ENCODE results near the gene CCDC150.
"Not testable (repeated sequence)": the region's sequence is repeated elsewhere in the genome, so short reads cannot be mapped to it uniquely, and the experiment has no call there.

CCDC150 gene

DNA sequence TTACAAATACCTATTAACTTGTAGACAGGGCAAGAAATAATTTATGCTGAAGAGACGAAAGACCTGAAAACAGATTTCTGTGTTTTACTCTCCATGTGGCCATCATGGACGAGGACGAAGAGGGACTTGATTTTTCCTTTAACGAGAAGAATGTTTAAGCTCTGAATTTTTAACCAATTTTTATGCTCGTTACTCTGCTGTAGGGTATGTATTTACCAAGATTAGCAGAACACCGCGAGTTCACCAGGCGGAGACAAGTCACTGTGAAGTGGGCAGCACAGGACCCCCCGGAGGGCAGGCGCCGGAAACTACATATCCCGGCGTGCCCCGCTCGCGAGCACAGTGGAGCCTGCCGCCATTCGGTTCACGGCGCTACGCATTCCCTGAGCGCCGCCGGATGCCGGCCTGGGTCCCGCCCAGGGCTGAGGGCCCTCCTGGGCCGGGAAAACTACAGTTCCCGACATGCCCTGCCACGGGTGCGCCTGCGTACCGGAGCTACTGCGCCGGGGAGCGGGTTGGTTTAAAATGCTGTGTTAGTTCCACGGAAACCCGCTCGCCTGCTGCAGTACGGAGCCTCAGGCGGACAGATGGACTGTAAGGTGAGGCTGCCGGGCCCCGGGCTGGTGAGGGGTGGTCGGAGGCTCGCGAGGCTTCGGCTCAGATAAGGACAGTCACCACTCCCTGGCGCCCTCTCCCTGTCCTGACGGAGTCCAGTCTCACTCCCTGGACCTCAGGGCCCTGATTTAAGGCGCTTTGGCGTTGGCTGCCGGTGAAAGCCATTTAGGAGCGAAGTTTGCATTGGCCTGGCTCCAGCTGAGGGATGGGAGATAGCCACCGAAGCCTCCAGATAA, at the start of gene CCDC150:
Gene CCDC150 (plus strand): TSS at position 536 of the 851 bp plus-strand sequence. CDS start 52 bp downstream, at position 588.
- DNase-seq, result peak; percentile 95

DNA sequence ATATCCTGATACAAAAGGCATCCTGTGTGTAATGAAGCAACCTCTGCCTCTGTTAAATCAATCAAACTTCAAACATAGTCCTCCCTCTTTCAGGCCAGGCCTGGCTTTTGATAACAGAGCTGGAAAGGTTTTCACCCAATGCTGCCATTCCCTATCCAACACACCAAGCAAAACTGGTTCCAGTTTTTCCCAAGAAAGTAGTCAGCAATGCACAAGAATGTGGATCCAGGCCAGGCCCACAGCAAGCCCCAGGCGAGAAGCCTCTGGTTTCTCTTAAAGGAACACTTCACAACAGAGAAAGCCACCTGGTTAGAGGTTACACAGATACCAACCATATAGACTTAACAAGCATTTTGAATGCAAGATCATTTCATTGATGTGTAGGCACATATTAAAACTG, 49.2 kb upstream of the CCDC150 start:
- no peak for DNase-seq

DNA sequence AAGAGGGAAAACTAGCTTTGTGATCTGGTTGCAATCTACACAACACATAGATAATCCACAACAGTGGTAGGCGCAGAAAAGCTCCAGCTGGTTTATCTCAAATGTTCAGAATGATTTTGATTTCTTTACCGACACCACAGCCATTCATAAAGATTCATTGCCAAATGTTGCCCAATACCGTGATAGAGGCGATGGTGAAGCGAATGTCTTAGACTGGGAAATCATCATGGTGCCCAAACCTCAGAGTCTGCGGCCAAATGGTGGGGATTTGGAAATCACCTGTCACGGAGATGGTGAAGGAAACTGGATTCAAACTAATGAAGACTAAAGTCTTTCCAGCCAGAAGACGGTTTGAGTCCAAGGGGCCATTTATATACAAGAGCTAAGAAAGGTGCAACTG, 48.5 kb upstream of the CCDC150 start:
- no peak for DNase-seq

DNA sequence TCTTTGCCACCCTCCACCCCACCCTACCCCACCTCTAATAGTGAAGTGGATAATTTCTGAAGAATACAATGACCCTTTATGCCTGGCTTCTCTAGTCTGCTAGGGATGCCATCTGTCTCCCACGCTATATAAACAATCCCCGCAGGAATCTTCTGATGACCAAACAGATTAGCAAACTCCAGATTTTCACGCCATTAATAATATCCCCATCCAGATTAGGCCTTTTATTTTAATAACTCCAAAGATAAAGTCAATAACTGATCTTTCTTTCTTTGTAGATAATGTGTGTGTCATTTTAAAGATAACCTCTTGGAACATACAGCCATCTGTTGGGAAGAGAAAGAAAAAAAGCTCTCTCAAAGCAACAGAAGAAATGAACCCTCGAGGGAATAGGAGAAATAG, 47.9 kb upstream of the CCDC150 start:
- peak; percentile 9 for DNase-seq

DNA sequence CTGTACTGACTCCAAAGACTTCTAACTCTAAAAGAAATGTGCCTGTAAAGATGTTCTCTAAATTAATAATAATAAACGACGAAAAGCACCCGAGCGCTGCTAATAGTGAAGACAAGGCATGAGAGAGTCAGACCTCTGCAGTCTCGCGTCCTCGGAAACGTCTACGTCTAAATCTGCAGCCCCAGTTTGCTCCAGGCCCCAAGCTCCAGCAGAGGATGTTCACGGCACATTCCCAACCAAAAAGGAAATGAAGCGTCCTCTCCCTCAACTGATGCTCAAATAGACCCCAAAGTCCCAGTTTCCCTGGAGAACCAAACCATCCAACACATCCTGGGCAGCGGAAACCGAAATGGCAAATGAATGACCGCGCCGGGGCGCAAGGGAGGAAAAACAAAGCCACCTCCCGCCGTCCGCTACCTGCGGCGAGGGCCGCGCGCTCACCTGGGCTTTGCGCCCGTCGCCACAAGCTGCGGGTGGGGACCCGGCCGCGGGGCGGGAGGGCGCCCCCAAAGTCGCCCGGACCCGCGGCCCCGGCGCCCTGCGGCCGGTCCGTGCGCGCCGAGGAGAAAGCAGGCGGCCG, 47.1 kb upstream of the CCDC150 start:
- peak; percentile 61 for DNase-seq

DNA sequence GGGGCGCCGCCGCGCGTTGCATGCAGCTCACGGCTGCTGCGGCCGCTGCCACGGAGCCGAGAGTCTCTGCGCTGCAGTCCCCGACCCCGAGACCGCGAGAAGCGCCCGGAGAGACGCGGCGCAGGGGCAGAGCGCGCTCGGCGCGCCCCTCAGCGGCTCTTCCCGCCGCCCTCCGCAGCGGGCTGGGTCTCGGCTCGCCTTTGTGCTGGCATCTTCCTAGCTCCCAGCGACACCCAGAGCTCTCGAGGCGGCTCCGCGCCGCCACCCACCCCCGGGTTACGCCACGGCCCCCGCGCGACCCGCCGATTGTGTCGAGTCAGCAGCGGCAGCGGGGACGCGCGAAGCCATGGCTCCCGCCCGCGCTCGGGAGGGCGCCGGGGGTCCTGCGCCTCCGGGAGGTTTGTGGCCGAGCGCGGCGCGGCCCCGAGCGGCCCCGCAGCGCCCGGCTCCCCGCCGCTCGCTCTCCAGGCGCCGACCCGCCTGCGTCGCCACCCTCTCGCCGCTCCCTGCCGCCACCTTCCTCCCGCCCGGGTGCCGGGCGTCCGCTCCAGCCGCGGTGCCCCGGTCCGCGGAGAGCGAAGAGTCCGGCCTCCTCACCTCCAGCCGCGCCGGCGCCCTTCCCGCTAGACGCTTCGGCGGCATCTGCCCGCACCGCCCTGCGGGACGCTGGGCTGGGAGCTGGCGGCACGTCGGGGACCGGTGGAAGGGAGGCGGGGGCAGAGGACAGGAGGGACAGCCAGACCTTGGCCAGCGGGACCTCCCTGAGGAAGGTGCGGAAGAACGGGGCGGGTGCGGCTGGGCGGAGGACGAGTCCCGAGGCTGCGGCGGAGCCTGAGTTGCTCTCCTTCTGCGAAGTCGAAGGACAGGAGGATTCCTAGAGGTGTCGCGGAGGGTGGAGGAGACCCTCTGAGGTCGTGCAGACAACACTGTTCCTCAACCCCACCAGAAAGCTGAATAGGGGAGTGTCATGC, 46.3 kb upstream of the CCDC150 start, which contains the start of gene HECW2:
Gene HECW2 (minus strand): TSS at position 644 of the 971 bp plus-strand sequence.
- peak; percentile 21 for DNase-seq

DNA sequence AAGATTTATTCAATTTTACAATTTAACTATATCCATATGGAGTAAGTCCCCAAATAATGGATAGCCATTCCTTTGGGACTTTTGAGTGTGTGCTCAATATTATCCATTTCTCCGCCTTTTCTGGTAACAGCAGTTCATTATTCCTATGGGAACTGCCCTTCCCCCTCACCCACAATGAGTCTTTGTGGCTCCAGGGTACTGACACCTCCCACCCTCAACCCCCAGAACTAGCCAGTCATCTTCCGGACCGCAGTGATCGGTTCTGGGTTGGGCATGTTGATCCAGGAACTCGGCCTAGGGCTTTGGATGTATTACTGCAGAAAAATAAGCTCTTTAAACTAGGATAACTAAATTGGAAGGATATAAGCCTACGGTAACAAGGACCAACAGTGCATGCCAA, 45.4 kb upstream of the CCDC150 start:
- DNase-seq, result no peak

DNA sequence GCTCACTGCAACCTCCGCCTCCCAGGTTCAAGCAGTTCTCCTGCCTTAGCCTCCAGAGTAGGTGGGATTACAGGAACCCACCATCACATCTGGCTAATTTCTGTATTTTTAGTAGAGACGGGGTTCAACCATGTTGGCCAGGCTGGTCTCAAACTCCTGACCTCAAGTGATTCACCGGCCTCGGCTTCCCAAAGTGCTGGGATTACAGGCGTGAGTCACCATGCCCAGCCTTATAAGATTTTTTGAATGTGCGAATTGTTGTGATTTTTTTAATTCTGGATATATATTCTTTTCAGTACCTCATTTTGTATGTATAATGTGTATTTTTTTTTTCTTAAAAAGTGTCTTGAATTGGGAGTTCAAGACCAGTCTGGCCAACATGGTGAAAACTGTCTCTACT, 42.0 kb upstream of the CCDC150 start:
- no peak for DNase-seq

DNA sequence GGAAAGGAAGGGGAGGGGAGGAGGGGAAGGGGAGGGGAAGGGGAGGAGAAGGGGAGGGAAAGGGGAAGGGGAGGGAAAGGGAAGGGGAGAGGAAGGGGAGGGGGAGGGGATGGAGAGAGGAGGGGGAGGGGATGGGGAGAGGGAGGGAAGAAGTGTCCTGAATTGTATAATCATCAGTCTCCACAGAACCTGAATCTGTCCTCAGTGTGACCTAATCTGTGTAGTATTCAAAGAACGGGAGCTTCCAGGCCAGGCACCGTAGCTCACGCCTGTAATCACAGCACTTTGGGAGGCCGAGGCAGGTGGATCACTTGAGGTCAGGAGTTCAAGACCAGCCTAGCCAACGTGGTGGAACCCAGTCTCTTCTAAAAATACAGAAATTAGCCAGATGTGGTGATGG, 41.1 kb upstream of the CCDC150 start:
- DNase-seq, result no peak

DNA sequence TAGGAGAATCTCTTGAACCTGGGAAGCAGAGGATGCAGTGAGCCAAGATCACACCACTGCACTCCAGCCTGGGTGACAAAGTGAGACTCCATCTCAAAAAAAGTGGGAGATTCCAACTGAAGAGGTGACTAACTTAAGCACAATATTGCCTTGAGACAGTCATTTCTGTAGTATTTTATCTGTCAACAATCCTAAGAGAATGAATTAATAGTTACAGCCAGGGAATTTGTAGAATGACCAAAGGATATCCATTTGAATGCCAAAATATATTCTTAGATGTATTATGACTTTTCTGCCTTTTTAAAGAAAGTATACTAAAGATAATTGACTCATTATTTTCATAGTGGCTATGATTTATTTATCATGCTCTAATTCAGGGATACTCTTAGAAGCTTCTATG, 40.7 kb upstream of the CCDC150 start:
- DNase-seq, result no peak

DNA sequence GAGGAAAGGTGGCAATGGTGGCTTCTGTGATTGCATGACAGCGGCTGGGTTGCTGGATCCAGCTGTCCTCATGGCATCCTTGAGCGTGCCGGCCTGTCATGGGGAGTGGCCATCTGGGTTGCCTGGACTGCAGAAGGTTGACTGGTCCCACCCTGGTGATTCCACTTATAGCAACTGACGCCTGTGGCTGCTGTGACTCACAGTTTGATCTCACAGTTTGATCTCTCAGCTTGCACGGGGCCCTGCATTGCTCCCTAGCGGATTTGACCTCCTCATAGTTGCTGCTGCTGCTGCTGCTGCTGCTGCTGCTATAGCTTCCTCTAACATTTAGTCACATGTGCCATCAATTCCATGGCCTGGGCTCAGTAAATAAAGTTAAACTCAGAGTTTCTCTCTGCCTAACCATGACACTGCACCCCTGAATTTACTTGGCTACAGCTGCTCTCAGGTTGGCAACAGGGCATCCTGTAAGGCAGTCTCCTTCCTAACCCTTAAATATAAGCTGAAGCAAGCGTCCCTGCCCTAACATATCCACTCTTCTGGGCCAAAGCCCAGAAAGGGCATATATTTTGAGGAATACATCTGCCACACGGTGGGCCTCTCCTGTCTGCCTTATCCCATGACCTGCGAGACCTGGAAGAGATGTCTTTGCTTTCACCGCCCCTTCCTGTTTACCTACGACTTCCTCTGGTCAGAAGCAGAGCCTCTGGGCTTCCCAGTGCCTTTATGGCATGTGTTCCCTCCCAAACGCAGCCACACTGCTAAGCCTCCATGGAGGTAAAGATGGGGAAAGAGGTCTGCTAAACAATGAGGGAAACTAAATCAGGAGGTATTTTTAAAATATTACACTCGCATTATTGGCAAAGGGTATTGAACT, 37.8 kb upstream of the CCDC150 start:
- no peak for DNase-seq

DNA sequence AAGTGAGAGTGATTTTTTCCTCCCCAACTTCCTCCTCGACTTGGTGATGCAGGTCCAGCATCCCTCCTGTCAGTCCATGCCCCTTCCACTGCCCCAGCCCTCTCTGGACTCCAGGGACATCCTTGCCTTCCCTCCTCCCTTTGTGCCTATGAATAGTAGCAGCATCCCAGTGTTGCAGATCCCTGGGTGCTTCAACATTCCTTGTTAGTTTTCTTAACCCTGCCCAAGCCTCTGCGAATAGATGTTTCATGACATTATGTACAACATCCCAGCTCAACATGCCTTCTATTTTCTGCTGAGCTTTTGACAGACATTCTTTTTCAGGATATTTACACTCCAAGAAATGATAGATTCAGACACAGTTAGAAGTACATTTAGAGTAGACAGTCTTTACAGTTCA, 35.3 kb upstream of the CCDC150 start:
- no peak for DNase-seq

DNA sequence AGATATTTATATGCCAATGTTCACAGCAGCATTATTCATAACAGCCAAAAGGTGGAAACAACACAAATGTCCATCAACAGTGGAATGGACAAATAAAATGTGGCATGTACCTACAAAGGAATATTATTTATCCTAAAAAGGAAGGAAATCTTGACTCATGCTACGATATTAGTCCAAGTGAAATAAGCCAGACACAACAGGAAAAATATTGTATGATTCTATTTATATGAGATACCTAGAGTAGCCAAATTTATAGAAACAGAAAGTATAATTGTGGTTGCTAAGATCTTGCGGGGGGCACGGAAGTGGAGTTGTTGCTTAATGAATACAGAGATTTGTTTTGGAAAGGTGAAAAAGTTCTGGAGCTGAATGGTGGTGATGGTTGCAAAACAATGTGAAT, 33.0 kb upstream of the CCDC150 start:
- DNase-seq, result no peak

DNA sequence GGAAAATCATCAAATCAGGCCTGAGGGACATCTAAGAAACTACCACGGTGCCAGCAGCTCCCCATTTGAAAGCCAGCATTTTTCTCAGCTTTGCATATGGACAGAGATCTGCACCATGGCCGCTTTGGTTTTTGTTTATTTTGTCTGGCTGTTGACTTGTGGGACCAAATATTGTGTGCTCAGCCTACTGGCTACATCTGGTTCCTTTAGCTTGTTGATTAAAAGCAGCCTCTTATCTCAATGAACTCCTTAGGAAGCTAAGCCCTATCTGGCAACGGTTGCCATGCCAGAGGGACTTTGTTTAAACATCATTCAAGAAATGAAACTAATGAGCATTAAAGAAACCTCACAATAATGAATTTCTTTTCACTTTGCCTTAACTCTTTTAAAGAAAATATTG, 32.4 kb upstream of the CCDC150 start:
- no peak for DNase-seq

DNA sequence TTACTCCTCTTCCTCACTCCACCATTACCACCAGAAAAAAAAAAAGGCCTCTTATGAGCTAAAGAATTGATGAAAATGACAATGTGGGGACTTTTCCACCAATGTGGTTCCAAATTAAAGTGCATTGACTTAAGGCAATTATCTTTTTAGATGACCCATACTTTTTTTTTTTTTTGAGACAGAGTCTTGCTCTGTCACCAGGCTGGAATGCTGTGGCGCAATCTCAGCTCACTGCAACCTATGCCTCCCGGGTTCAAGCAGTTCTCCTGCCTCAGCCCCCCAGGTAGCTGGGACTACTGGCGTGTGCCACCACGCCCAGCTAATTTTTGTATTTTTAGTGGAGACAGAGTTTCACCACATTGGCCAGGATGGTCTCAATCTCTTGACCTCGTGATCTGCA, 31.6 kb upstream of the CCDC150 start:
- not testable (repeated sequence) for DNase-seq

DNA sequence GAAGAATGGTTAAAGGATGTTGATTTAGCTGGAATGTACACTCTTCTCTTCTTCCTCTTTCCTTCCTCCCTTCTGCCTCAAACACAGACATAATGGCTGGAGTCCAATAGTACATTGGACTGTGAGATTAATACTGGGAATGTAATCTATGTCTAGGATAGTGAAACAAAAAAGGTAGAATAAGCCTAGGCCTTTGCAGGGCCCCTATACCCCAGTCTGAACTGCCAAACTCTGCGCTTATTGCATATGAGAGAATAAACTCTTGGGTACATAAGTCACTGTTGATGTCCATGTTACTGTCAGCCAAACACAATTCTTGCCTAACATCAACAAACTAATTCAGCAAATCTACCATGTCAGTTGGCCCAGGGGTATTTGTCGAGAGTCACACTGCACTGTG, 29.7 kb upstream of the CCDC150 start:
- DNase-seq, result no peak

DNA sequence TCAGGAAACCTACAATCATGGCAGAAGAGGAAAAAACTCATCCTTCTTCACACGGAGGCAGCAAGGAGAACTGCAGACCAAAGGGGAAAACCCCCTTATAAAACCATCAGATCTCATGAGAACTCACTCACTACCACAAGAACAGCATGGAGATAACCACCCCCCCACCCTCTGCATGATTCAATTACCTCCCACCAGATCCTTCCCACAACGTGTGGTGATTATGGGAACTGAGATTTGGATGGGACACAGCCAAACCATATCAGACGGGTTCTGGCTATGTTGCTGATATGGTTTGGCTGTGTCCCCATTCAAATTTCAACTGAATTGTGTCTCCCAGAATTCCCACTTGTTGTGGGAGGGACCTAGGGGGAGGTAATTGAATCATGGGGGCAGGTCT, 28.7 kb upstream of the CCDC150 start:
- no peak for DNase-seq

DNA sequence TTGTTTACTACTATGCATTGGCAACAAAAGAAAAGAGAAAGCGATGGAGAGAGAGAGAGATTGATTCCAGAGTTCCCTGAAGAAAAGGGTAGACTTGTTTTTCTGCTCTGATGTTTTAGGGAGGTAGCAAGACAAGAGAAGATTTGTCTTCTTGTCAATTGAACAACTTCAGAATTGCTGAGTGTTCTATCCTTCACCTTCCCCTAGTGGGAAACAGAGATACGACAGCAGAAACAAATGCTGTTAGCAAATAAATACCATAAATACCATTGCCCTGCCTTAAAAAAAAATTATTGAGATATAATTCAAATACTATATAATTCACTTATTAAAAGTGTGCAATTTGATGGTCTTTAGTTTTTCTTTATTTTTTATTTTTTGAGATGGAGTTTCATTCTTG, 26.2 kb upstream of the CCDC150 start:
- no peak for DNase-seq

DNA sequence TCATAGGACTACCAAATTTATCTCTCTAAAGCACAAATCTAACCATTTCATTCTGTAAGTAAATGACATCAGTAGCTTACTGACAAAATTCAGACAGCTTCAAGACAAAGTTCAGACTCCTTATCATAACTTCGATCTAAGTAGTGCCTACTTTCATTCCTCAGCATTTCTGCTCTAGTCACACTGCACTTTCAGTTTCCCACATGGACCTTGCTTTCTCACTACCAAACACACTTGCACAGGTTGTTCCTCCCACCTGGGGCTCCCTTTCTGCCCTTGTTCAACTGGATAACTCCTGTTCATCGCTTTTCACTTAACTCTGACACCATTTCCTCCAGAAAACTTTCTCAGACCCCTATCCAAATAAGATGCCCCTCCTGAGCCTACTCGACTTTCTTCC, 22.1 kb upstream of the CCDC150 start:
- no peak for DNase-seq

DNA sequence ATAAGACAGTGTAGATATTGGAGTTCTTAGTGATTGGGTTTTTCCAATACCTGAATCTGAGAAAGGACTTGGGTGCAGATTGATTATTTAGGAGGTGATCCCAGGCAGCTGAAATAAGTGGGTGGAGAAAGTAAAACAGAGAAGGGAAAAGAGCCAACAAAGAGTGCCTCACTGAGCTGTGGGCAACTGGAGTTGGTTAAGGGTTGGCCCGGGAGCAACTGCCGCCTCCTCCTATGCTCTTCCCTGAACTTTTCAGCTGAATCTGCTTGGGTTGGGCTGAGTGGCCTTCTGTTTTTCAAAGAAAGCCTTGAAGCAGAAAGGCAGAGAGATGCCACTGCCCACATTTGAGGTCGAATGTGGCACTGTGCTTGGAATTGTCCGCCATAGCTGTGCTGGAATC, 20.9 kb upstream of the CCDC150 start:
- no peak for DNase-seq

DNA sequence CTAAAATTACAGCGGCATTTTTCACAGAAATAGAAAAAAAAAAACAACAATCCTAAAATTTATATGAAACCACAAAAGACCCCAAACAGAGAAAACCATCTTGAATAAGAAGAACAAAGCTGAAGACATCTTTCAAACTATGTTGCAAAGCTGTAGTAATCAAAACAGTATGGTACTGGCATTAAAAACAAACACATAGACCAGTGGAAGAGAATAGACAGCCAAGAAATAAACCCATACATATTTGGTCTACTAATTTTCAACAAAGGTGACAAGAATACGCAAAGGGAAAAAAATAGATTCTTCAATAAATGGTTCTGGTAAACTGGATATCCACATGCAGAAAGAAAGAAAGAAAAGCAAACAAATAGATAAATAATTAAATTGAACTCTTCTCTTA, 9.0 kb upstream of the CCDC150 start:
- no peak for DNase-seq

DNA sequence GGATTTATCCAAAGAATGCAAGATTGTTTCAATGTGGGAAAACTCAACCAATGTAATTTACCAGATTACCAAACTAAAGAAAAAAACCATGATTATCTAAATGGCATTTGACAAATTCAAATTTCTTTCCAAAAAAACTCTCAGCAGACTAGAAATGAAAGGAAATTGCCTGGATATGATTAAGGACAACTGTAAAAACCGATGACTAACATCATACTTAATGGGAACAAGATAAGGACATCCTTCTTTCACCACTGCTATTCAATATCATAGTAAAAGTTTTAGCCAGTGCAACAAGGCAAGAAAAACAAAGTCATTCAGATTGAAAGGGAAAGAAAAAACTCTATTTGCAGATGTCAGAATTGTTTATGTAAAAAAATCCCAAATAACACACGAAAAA, 4.4 kb upstream of the CCDC150 start:
- DNase-seq, result no peak
